OCI-LY7 (cell line): ENCODE measurements around the gene IL36B. TPM values are rescaled to one million over a fixed set of nuclear protein-coding genes. Genes with fewer than 3 reads are reported as not detected.

Experiments
- BruUV-seq: library from RNA; stranded (reverse); fragments of 400-500 nt; replicated peaks from 2 replicates; lab custom pipeline; 2021; lab: Mats Ljungman, UMichigan
- CTCF ChIA-PET: fragments of 300-600 bp; sonication (Branson Sonifier 250); formaldehyde crosslinking; loops from one replicate; lab custom pipeline; 2022; ENCODE audit warnings: antibody characterized with exemption; ENCODE audit not compliant: unreplicated experiment; lab: Charles Lee
- POLR2A ChIA-PET: fragments of 300-600 bp; sonication (Branson Sonifier 250); formaldehyde crosslinking; loops from one replicate; lab custom pipeline; 2022; ENCODE audit warnings: antibody characterized with exemption; lab: Charles Lee
- DNase-seq: peaks from one replicate; pipeline ENCODE4 v3.0.0-alpha.2; 2015; ENCODE audit warnings: low spot score
- H2AFZ ChIP-seq: fragments of 200-600 bp; sonication (generic), shearing (Covaris generic); 2 replicates; pipeline ENCODE4 v1.6.1; 2014; ENCODE audit warnings: mild to moderate bottlenecking, antibody characterized with exemption, low read length, moderate library complexity
- H3K27ac ChIP-seq: fragments of 200-600 bp; sonication (generic); 2 replicates; pipeline ENCODE4 v1.5.1; 2014; ENCODE audit warnings: mixed run types, low read depth, mild to moderate bottlenecking, moderate library complexity, low read length, inconsistent platforms; ENCODE audit not compliant: poor library complexity, severe bottlenecking
- H3K36me3 ChIP-seq: fragments of 200-600 bp; sonication (generic); 2 replicates; pipeline ENCODE4 v1.6.1; 2014; ENCODE audit warnings: mild to moderate bottlenecking, antibody characterized with exemption, low read length, moderate library complexity, mixed read lengths; ENCODE audit not compliant: insufficient read depth
- H3K4me1 ChIP-seq: fragments of 200-600 bp; sonication (generic); 2 replicates; pipeline ENCODE4 v1.5.1; 2014; ENCODE audit warnings: mild to moderate bottlenecking, low read length; ENCODE audit not compliant: insufficient read depth, poor library complexity, severe bottlenecking
- H3K4me2 ChIP-seq: fragments of 200-600 bp; sonication (generic); 2 replicates; pipeline ENCODE4 v1.6.1; 2014; ENCODE audit warnings: mild to moderate bottlenecking, low read length
- H3K4me3 ChIP-seq: fragments of 200-600 bp; sonication (generic); 2 replicates; pipeline ENCODE4 v1.5.1; 2014; ENCODE audit warnings: mild to moderate bottlenecking, low read depth, low read length; ENCODE audit not compliant: poor library complexity, severe bottlenecking
- H3K79me2 ChIP-seq: fragments of 200-600 bp; sonication (generic); 2 replicates; pipeline ENCODE4 v1.6.1; 2016; ENCODE audit warnings: low read depth, mild to moderate bottlenecking, low read length, moderate library complexity, mixed read lengths; ENCODE audit not compliant: insufficient read depth
- H3K9me2 ChIP-seq: fragments of 200-600 bp; sonication (generic); 2 replicates; pipeline ENCODE4 v1.6.1; 2016; ENCODE audit warnings: mild to moderate bottlenecking, low read length, mixed read lengths; ENCODE audit not compliant: insufficient read depth
- H3K9me3 ChIP-seq: fragments of 200-600 bp; sonication (generic); 2 replicates; pipeline ENCODE4 v1.6.1; 2014; ENCODE audit warnings: mild to moderate bottlenecking, mixed run types, low read length, mixed read lengths
- H4K20me1 ChIP-seq: fragments of 200-600 bp; sonication (generic); 2 replicates; pipeline ENCODE4 v1.6.1; 2014; ENCODE audit warnings: mild to moderate bottlenecking, antibody characterized with exemption, low read length, moderate library complexity, mixed read lengths; ENCODE audit not compliant: insufficient read depth
- CTCF ChIP-seq: fragments of 200-600 bp; sonication (generic); conservative IDR thresholded peaks from 2 replicates; pipeline ENCODE4 v1.5.1; 2014; ENCODE audit warnings: mild to moderate bottlenecking, antibody characterized with exemption, low read length, moderate library complexity, mixed read lengths
- EZH2phosphoT487 ChIP-seq: fragments of 200-600 bp; sonication (generic); IDR thresholded peaks from 2 replicates; pipeline ENCODE4 v1.6.1; 2018; ENCODE audit warnings: low read depth, borderline replicate concordance, mild to moderate bottlenecking, mixed run types, antibody characterized with exemption, low read length, moderate library complexity, mixed read lengths
- intact Hi-C: fragments of 100-400 bp; cut with micrococcal nuclease; formaldehyde crosslinking; loops from one replicate; pipeline ENCODE4 v1.10.0; 2022; ENCODE audit not compliant: unreplicated experiment
- total RNA-seq, 2 experiments: library from RNA; depleted of rRNA in 1 of 2; stranded (reverse); fragments of >200 nt in 1 of 2; shearing (Covaris generic) in 1 of 2; gene quantifications; 2 replicates each; pipeline ENCODE4 v1.2.3, GENCODE V29; 2014 to 2022

The IL36B gene
- total RNA-seq, 2 experiments from 2014 or later, result not detected

DNA sequence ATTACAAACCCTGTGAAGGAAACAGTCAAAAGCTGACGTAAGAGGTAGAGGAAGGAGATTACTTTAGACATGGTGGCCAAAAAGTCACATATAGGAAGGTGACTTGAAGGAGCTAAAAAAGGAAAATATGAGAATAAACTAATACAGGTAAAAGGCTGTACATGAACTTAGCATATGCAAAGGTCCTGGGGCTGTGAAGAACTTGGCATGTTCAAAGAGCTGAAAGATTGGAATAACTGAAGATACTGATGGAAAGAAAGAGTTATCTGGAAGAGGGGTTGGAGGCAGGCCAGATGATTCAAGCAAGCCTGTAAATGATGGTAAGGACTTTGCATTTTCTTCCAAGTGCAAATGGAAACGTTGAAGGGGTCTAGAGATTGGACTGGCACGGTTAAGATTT is 34.2 kb downstream of the IL36B start:
- intact Hi-C loops, result no loop called here
- H3K4me3 ChIP-seq, result no peak overlapping the region
- H3K27ac ChIP-seq, result no peak overlapping the region
- no peaks in the 10 kb centered on the region for H3K79me2 ChIP-seq
- no peaks in the 10 kb centered on the region for H3K9me2 ChIP-seq
- H2AFZ ChIP-seq, result no peak overlapping the region
- no peaks in the 10 kb centered on the region for H3K9me3 ChIP-seq
- no peaks in the 10 kb centered on the region for H3K36me3 ChIP-seq
- H3K4me1 ChIP-seq, result no peaks in the 10 kb centered on the region
- TF ChIP-seq EZH2phosphoT487 (no peak), CTCF (no peak)
- no peak for DNase-seq
- ChIA-PET CTCF (no interaction called here), POLR2A (no interaction called here)
- no peak overlapping the region for H3K4me2 ChIP-seq
- BruUV-seq, result no TSS peak
- H4K20me1 ChIP-seq, result no peaks in the 10 kb centered on the region

DNA sequence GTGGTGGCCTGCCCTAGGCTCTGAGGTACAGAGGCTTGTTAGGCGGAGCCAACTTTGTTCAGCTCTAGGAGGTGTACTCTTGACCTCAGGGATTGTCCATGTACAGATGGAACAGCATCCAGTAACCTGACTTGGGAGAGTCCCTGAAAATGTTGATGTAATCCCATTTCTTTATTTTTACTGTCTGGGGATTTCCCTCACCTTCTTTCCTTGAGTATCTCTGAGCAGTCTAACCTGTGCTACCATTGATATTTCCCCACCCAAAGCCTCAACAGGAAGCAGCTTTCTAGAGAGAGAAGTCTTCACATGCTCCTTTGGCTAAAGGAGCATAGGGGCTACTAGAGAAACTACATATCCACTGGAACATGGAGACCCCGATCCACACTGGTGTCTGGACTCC is 37.0 kb downstream of the IL36B start:
- Histone ChIP-seq H4K20me1 (no peaks in the 10 kb centered on the region), H3K9me2 (no peaks in the 10 kb centered on the region), H3K27ac (no peak overlapping the region), H3K9me3 (no peaks in the 10 kb centered on the region), H3K4me2 (no peak overlapping the region), H2AFZ (no peak overlapping the region), H3K4me1 (no peaks in the 10 kb centered on the region), H3K4me3 (no peak overlapping the region), H3K79me2 (no peaks in the 10 kb centered on the region), H3K36me3 (no peaks in the 10 kb centered on the region)
- TF ChIP-seq CTCF (no peak), EZH2phosphoT487 (no peak)
- no peak for DNase-seq
- CTCF ChIA-PET, result no interaction called here
- intact Hi-C loops, result no loop called here
- BruUV-seq, result no TSS peak
- POLR2A ChIA-PET, result no interaction called here

DNA sequence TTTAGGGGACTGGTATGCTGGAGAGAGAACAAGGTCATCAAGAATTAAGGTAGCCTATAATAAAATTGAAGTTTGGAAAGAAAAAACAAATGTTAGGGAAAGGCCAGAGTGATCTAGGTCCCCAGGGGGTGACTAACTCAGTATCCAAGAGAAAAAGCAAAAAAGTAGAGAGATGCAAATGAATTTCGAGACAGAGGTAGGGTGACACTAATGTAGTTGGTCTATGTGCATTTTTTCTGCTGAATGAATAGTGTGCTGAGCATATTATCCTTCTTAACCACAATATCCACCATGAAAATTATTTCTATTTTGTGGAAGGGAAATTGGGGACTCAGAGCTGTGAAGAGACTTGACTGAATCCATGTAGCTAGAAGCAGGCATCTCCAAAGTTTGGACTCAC is 37.6 kb downstream of the IL36B start:
- H3K4me1 ChIP-seq, result no peaks in the 10 kb centered on the region
- no peak for DNase-seq
- H3K4me3 ChIP-seq, result no peak overlapping the region
- BruUV-seq, result no TSS peak
- H3K9me2 ChIP-seq, result no peaks in the 10 kb centered on the region
- no peaks in the 10 kb centered on the region for H4K20me1 ChIP-seq
- intact Hi-C loops, result no loop called here
- no peak overlapping the region for H3K4me2 ChIP-seq
- no peaks in the 10 kb centered on the region for H3K79me2 ChIP-seq
- CTCF ChIA-PET, result no interaction called here
- H3K9me3 ChIP-seq, result no peaks in the 10 kb centered on the region
- POLR2A ChIA-PET, result no interaction called here
- no peak overlapping the region for H2AFZ ChIP-seq
- H3K36me3 ChIP-seq, result no peaks in the 10 kb centered on the region
- H3K27ac ChIP-seq, result no peak overlapping the region
- no peak for TF ChIP-seq EZH2phosphoT487
- no peak for TF ChIP-seq CTCF
